Trophoblast cell (in vitro differentiated cells and primary cell): Measurements from ENCODE around the gene CLDN16.
A peak's percentile ranks its signal among the peaks of the same experiment; 100 is the strongest.

Experiments
- DNase-seq, 2 donors: peaks; one replicate each; pipeline ENCODE4 v3.0.0-alpha.2; 2016
- H2AFZ ChIP-seq: 2 replicates; pipeline ENCODE4 v1.6.1; 2013; ENCODE audit warnings: low read length, moderate library complexity, mild to moderate bottlenecking; ENCODE audit not compliant: insufficient read depth, poor library complexity
- H2AK5ac ChIP-seq: 2 replicates; pipeline ENCODE4 v1.6.1; 2013; ENCODE audit warnings: mild to moderate bottlenecking, low read length
- H2BK120ac ChIP-seq: 2 replicates; pipeline ENCODE4 v1.6.1; 2013; ENCODE audit warnings: low read length, mild to moderate bottlenecking, moderate library complexity; ENCODE audit not compliant: insufficient read depth, poor library complexity
- H2BK12ac ChIP-seq: 2 replicates; pipeline ENCODE4 v1.6.1; 2013; ENCODE audit warnings: mild to moderate bottlenecking, low read length, moderate library complexity
- H2BK5ac ChIP-seq: 2 replicates; pipeline ENCODE4 v1.6.1; 2013; ENCODE audit warnings: low read length, low read depth, moderate library complexity, mild to moderate bottlenecking; ENCODE audit not compliant: poor library complexity
- H3K14ac ChIP-seq: 2 replicates; pipeline ENCODE4 v1.6.1; 2013; ENCODE audit warnings: mild to moderate bottlenecking, low read length
- H3K18ac ChIP-seq: 2 replicates; pipeline ENCODE4 v1.6.1; 2013; ENCODE audit warnings: mild to moderate bottlenecking, low read length
- H3K23ac ChIP-seq: 2 replicates; pipeline ENCODE4 v1.6.1; 2013; ENCODE audit warnings: low read length
- H3K27ac ChIP-seq: 2 replicates; pipeline ENCODE4 v1.5.1; 2013; ENCODE audit warnings: low read depth, mild to moderate bottlenecking, inconsistent platforms, low read length, moderate library complexity
- H3K27me3 ChIP-seq: 2 replicates; pipeline ENCODE4 v1.6.1; 2013; ENCODE audit warnings: inconsistent platforms, mild to moderate bottlenecking, low read length, moderate library complexity; ENCODE audit not compliant: insufficient read depth
- H3K36me3 ChIP-seq, 2 experiments: 1 replicate in 1 of 2; 2 replicates in 1 of 2; pipeline ENCODE4 v1.6.1; 2013; ENCODE audit warnings: low read length in 2 of 2, mild to moderate bottlenecking in 2 of 2, moderate library complexity in 1 of 2; ENCODE audit not compliant: insufficient read depth in 2 of 2, control insufficient read depth in 1 of 2
- H3K4ac ChIP-seq: 2 replicates; pipeline ENCODE4 v1.6.1; 2013; ENCODE audit warnings: low read depth, mild to moderate bottlenecking, low read length, moderate library complexity
- H3K4me1 ChIP-seq, 2 experiments: 1 replicate in 1 of 2; 2 replicates in 1 of 2; pipeline ENCODE4 v1.6.1; 2013; ENCODE audit warnings: low read length in 2 of 2, mild to moderate bottlenecking in 2 of 2, moderate library complexity in 1 of 2; ENCODE audit not compliant: insufficient read depth in 2 of 2, control insufficient read depth in 1 of 2
- H3K4me2 ChIP-seq: 2 replicates; pipeline ENCODE4 v1.6.1; 2013; ENCODE audit warnings: inconsistent platforms, mild to moderate bottlenecking, low read length, moderate library complexity
- H3K4me3 ChIP-seq: 2 replicates; pipeline ENCODE4 v1.5.1; 2013; ENCODE audit warnings: mild to moderate bottlenecking, low read depth, low read length, inconsistent platforms
- H3K79me1 ChIP-seq: one replicate; pipeline ENCODE4 v1.6.1; 2013; ENCODE audit warnings: low read length
- H3K79me2 ChIP-seq: 2 replicates; pipeline ENCODE4 v1.6.1; 2013; ENCODE audit warnings: low read length, mild to moderate bottlenecking; ENCODE audit not compliant: control insufficient read depth, insufficient read depth, poor library complexity
- H3K9ac ChIP-seq: 2 replicates; pipeline ENCODE4 v1.6.1; 2013; ENCODE audit warnings: mild to moderate bottlenecking, low read length
- H3K9me3 ChIP-seq: 2 replicates; pipeline ENCODE4 v1.6.1; 2013; ENCODE audit warnings: low read depth, mild to moderate bottlenecking, control low read depth, inconsistent platforms, low read length; ENCODE audit not compliant: insufficient read depth
- H4K12ac ChIP-seq: 2 replicates; pipeline ENCODE4 v1.6.1; 2013; ENCODE audit warnings: low read depth, mild to moderate bottlenecking, low read length, moderate library complexity
- H4K8ac ChIP-seq: 2 replicates; pipeline ENCODE4 v1.6.1; 2013; ENCODE audit warnings: low read depth, mild to moderate bottlenecking, low read length, moderate library complexity
- H4K91ac ChIP-seq: one replicate; pipeline ENCODE4 v1.6.1; 2013; ENCODE audit warnings: low read depth, mild to moderate bottlenecking, low read length, moderate library complexity
- WGBS: extraction: QIAGEN DNeasy Blood & Tissue Kit; methylation state at CpG from one replicate; pipeline ENCODE4 v1.1.7; 2013; ENCODE audit warnings: missing lambda C conversion rate; ENCODE audit not compliant: insufficient read length, insufficient coverage; ENCODE audit errors: extremely low coverage; 5-methylcytosine and 5-hydroxymethylcytosine counted together

Gene CLDN16

GRCh38 chr3:190456770-190457169 lies 68.8 kb downstream of the CLDN16 start:
- Histone ChIP-seq H3K4me2 (no peak overlapping the region), H3K27ac (no peak overlapping the region), H2BK5ac (no peak overlapping the region), H3K36me3 (no peaks in the 10 kb centered on the region), H2BK120ac (no peak overlapping the region), H3K23ac (no peak overlapping the region), H3K4ac (no peak overlapping the region), H3K4me1 (no peaks in the 10 kb centered on the region), H3K27me3 (no peaks in the 10 kb centered on the region), H2BK12ac (no peak overlapping the region), H3K4me3 (no peak overlapping the region), H2AK5ac (no peak overlapping the region), H4K8ac (no peak overlapping the region), H3K9me3 (no peaks in the 10 kb centered on the region), H3K9ac (no peak overlapping the region), H4K12ac (no peak overlapping the region), H3K18ac (no peak overlapping the region), H3K14ac (no peak overlapping the region), H4K91ac (no peak overlapping the region), H3K79me2 (no peaks in the 10 kb centered on the region), H3K79me1 (no peaks in the 10 kb centered on the region), H2AFZ (no peak overlapping the region)
- WGBS: no CpG with 5 or more reads among the region's 1 CpG
- DNase-seq: peak in 1 of 2 donors; percentile 8

GRCh38 chr3:190458040-190458439 lies 70.1 kb downstream of the CLDN16 start:
- Histone ChIP-seq H3K18ac (no peak overlapping the region), H2BK12ac (no peak overlapping the region), H3K23ac (no peak overlapping the region), H3K36me3 (no peaks in the 10 kb centered on the region), H3K4me1 (no peaks in the 10 kb centered on the region), H4K8ac (no peak overlapping the region), H2AK5ac (no peak overlapping the region), H2BK120ac (no peak overlapping the region), H3K4ac (no peak overlapping the region), H3K79me1 (no peaks in the 10 kb centered on the region), H3K4me3 (no peak overlapping the region), H2AFZ (no peak overlapping the region), H3K27me3 (no peaks in the 10 kb centered on the region), H3K14ac (no peak overlapping the region), H3K79me2 (no peaks in the 10 kb centered on the region), H3K4me2 (no peak overlapping the region), H3K27ac (no peak overlapping the region), H3K9ac (no peak overlapping the region), H3K9me3 (no peaks in the 10 kb centered on the region), H2BK5ac (no peak overlapping the region), H4K91ac (no peak overlapping the region), H4K12ac (no peak overlapping the region)
- WGBS: no CpG with 5 or more reads among the region's 2 CpGs
- DNase-seq: peak; percentile 31 to 68
